Parathyroid adenoma (tissue), 2 donors: Measurements from ENCODE around the gene GRPEL2.

Experiments used
- H2AFZ ChIP-seq: fragments of 300-600 bp; sonication (generic); one replicate; pipeline ENCODE4 v1.7.0; 2017; ENCODE audit warnings: antibody characterized with exemption, mild to moderate bottlenecking
- H3K27ac ChIP-seq: fragments of 300-600 bp; sonication (generic); one replicate; pipeline ENCODE4 v1.7.0; 2017
- H3K27me3 ChIP-seq: fragments of 300-600 bp; sonication (generic); one replicate; pipeline ENCODE4 v1.7.0; 2017; ENCODE audit warnings: low read length; ENCODE audit not compliant: control insufficient read depth, insufficient read depth
- H3K36me3 ChIP-seq: fragments of 300-600 bp; sonication (generic); one replicate; pipeline ENCODE4 v1.7.0; 2017; ENCODE audit warnings: low read length; ENCODE audit not compliant: control insufficient read depth, insufficient read depth
- H3K4me1 ChIP-seq: fragments of 300-600 bp; sonication (generic); one replicate; pipeline ENCODE4 v1.7.0; 2017; ENCODE audit warnings: control low read depth
- H3K4me2 ChIP-seq: fragments of 300-600 bp; sonication (generic); one replicate; pipeline ENCODE4 v1.7.0; 2017; ENCODE audit warnings: low read length
- H3K4me3 ChIP-seq: fragments of 300-600 bp; sonication (generic); one replicate; pipeline ENCODE4 v1.7.0; 2017; ENCODE audit warnings: low read depth, low read length
- H3K79me2 ChIP-seq: fragments of 300-600 bp; sonication (generic); one replicate; pipeline ENCODE4 v1.7.0; 2017; ENCODE audit warnings: control low read depth
- H3K9ac ChIP-seq: fragments of 300-600 bp; sonication (generic); one replicate; pipeline ENCODE4 v1.7.0; 2017; ENCODE audit warnings: mild to moderate bottlenecking
- H3K9me3 ChIP-seq: fragments of 300-600 bp; sonication (generic); one replicate; pipeline ENCODE4 v1.7.0; 2017; ENCODE audit warnings: low read length; ENCODE audit not compliant: control insufficient read depth
- CTCF ChIP-seq: fragments of 300-600 bp; sonication (generic); IDR thresholded peaks from one replicate; pipeline ENCODE4 v1.7.0; 2017; ENCODE audit warnings: antibody characterized with exemption, mild to moderate bottlenecking
- donor health status: primary hyperparathyroidism.

The GRPEL2 gene

DNA sequence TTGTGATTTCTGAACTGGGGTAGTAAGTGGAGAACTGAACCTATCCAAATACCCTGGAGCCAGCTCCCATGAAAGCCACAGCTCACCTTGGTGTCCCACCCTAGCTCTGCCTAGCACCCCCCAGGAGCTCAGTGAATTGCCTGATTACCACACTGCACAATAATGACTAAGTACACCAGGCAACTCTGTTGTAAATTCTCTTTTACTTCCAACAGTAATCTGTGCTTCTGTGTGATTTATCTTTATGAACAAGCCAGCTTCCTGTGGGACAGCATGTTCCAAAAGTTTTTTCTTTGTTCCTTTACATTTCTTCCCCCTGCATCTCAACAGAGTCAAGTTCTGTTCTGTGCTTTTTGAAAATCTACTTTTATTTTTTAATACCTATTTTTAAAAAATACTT is 22.1 kb upstream of the GRPEL2 start:
- H3K9me3 ChIP-seq: no peaks in the 10 kb centered on the region
- H3K4me2 ChIP-seq: no peak overlapping the region
- TF ChIP-seq CTCF: no peak
- no peak overlapping the region for H3K9ac ChIP-seq
- no peaks in the 10 kb centered on the region for H3K27me3 ChIP-seq
- H2AFZ ChIP-seq: no peak overlapping the region
- H3K36me3 ChIP-seq: no peaks in the 10 kb centered on the region
- no peak overlapping the region for H3K4me3 ChIP-seq
- peaks cover 13% of the 10 kb centered on the region for H3K4me1 ChIP-seq
- no peaks in the 10 kb centered on the region for H3K79me2 ChIP-seq
- no peak overlapping the region for H3K27ac ChIP-seq

- H2AFZ ChIP-seq: no peak overlapping the region
- peaks cover 13% of the 10 kb centered on the region for H3K4me1 ChIP-seq
- TF ChIP-seq CTCF: no peak
- H3K79me2 ChIP-seq: no peaks in the 10 kb centered on the region
- H3K4me3 ChIP-seq: no peak overlapping the region
- H3K27ac ChIP-seq: no peak overlapping the region
- H3K27me3 ChIP-seq: no peaks in the 10 kb centered on the region
- H3K9me3 ChIP-seq: no peaks in the 10 kb centered on the region
- no peak overlapping the region for H3K9ac ChIP-seq
- no peaks in the 10 kb centered on the region for H3K36me3 ChIP-seq
- H3K4me2 ChIP-seq: no peak overlapping the region
Observed at GRCh38 chr5:149323621-149324205, 21.6 kb upstream of the GRPEL2 start.

DNA sequence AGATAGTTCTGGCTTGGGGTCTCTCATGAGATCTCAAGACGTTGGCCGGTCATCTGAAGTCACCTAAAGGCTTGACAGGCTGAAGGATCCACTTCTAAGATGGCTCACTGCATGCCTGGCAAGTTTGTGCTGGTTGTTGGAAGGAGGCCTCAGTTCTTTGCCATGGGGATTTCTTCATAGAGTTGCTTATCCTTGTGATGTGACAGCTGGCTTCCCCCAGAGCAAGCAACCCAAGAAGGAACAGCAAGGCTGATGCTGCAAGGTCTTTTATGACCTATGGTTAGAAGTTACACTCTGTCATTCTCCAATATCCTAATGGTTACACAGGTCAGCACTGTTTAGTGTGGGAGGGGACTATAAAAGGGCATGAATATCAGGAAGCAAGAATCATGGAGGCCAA is 20.7 kb upstream of the GRPEL2 start:
- Histone ChIP-seq H3K27ac (no peak overlapping the region), H3K36me3 (no peaks in the 10 kb centered on the region), H3K79me2 (no peaks in the 10 kb centered on the region), H3K9me3 (no peaks in the 10 kb centered on the region), H3K27me3 (no peaks in the 10 kb centered on the region), H3K9ac (no peak overlapping the region), H3K4me1 (peaks cover 13% of the 10 kb centered on the region), H3K4me3 (no peak overlapping the region), H3K4me2 (no peak overlapping the region), H2AFZ (no peak overlapping the region)
- TF ChIP-seq CTCF: no peak

GRCh38 chr5:149325166-149325735 is 20.0 kb upstream of the GRPEL2 start:
- no peaks in the 10 kb centered on the region for H3K27me3 ChIP-seq
- no peak overlapping the region for H3K9ac ChIP-seq
- no peak overlapping the region for H3K4me3 ChIP-seq
- H3K27ac ChIP-seq: no peak overlapping the region
- peaks cover 11% of the 10 kb centered on the region for H3K4me1 ChIP-seq
- no peak for TF ChIP-seq CTCF
- no peak overlapping the region for H3K4me2 ChIP-seq
- H3K9me3 ChIP-seq: no peaks in the 10 kb centered on the region
- no peak overlapping the region for H2AFZ ChIP-seq
- H3K79me2 ChIP-seq: no peaks in the 10 kb centered on the region
- no peaks in the 10 kb centered on the region for H3K36me3 ChIP-seq

DNA sequence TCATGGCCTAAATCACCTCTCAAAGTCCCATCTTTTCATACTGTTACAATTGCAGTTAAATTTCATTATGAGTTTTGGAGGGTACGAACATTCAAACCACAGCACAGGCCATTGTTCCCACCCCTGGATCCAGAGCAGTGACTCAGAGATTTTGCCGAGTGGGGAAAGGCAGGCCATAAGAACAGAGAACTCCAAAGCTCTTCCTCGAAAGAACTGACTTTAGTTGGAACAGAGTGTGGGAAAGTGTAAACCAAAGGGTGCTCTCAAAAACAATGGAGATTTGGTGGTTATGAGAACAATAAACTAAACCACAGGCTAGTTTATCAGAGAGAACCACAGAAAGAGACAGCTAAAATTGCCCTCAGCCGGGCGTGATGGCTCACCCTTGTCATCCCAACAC is 19.4 kb upstream of the GRPEL2 start:
- no peaks in the 10 kb centered on the region for H3K79me2 ChIP-seq
- no peak for TF ChIP-seq CTCF
- no peaks in the 10 kb centered on the region for H3K36me3 ChIP-seq
- no peak overlapping the region for H3K4me2 ChIP-seq
- no peak overlapping the region for H2AFZ ChIP-seq
- no peak overlapping the region for H3K4me3 ChIP-seq
- H3K4me1 ChIP-seq: peaks cover 5% of the 10 kb centered on the region
- no peak overlapping the region for H3K9ac ChIP-seq
- no peak overlapping the region for H3K27ac ChIP-seq
- H3K27me3 ChIP-seq: no peaks in the 10 kb centered on the region
- H3K9me3 ChIP-seq: no peaks in the 10 kb centered on the region
